Ovary (tissue), 9 donors: Measurements from ENCODE around the gene WWTR1. TPM values are rescaled to one million over a fixed set of nuclear protein-coding genes. Genes with fewer than 3 reads are reported as not detected.
A peak's percentile ranks its signal among the peaks of the same experiment; 100 is the strongest.

Source experiments
- DNase-seq, 5 donors: peaks; one replicate each; pipeline ENCODE4 v3.0.0-alpha.2; 2019 to 2020
- H3K27ac ChIP-seq, 2 donors: fragments of 200-600 bp; one replicate each; pipeline versions ENCODE4 v1.5.1 to v1.8.0; 2019 to 2022
- H3K27me3 ChIP-seq: fragments of 200-600 bp; one replicate; pipeline ENCODE4 v1.8.0; 2022
- H3K36me3 ChIP-seq: fragments of 200-600 bp; sonication (generic); one replicate; pipeline ENCODE4 v1.5.1; 2019
- H3K4me1 ChIP-seq: one replicate; pipeline ENCODE4 v1.8.1; 2013; ENCODE audit warnings: mild to moderate bottlenecking, moderate library complexity; ENCODE audit not compliant: insufficient read depth
- H3K4me3 ChIP-seq: fragments of 200-600 bp; sonication (generic); one replicate; pipeline ENCODE4 v1.5.1; 2017
- H3K9me3 ChIP-seq, 2 donors: fragments of 200-600 bp in 1 of 2; sonication (generic) in 1 of 2; one replicate each; pipeline versions ENCODE4 v1.5.1 to v1.8.1; 2013 to 2019; ENCODE audit warnings: mild to moderate bottlenecking in 1 of 2, moderate library complexity in 1 of 2
- EP300 ChIP-seq: sonication (generic); formaldehyde crosslinking; IDR thresholded peaks from one replicate; pipeline ENCODE4 v1.6.1; 2017; ENCODE audit warnings: antibody characterized with exemption
- POLR2A ChIP-seq: fragments of 450-650 bp; IDR thresholded peaks from one replicate; pipeline ENCODE4 v1.6.1; 2017; ENCODE audit warnings: antibody characterized with exemption, mild to moderate bottlenecking, moderate library complexity
- WGBS, 3 donors: extraction: QIAGEN DNeasy Blood & Tissue Kit in 1 of 3; methylation state at CpG; one replicate each; pipeline versions ENCODE4 v1.1.5 to v1.1.7; 2013 to 2017; 5-methylcytosine and 5-hydroxymethylcytosine counted together
- intact Hi-C, 4 donors: fragments of 100-400 bp; cut with DNase I; formaldehyde crosslinking; loops; one replicate each; pipeline versions ENCODE4 v1.11.0 to v1.15.1; 2022 to 2023
- polyA plus RNA-seq, 2 donors: library from polyadenylated mRNA; stranded (reverse); fragments of 200-250 nt in 1 of 2; fragments of 350-450 nt in 1 of 2; fragmentation: Illumina TruSeq in 1 of 2; extraction: RNeasy Lipid Tissue Mini Kit (QIAGEN cat#74804) in 1 of 2; gene quantifications; one replicate each; pipeline ENCODE4 v1.2.3, GENCODE V29; 2013 to 2014
- total RNA-seq, 7 donors: library from RNA; depleted of rRNA in 2 of 7; stranded (reverse); fragments of >200 nt in 2 of 7; fragmentation: NEBNext Ultra II Directional in 3 of 7; extraction: Animal tissue kit (Norgen Biotek cat#: 25700) in 3 of 7; gene quantifications; one replicate each; pipeline versions ENCODE4 v1.1.0 to v1.2.4, GENCODE V29; 2016 to 2023
- TF ChIP-seq, protein P1 (sequence below), 3 donors: fragments of 450-650 bp in 2 of 3; fragments of 200-600 bp in 1 of 3; IDR thresholded peaks; one replicate each; pipeline versions ENCODE4 v1.5.1 to v1.8.0; 2016 to 2022; ENCODE audit warnings: antibody characterized with exemption in 3 of 3, mild to moderate bottlenecking in 1 of 3
- donor health status: DM: no; HTN: no; CAD: no; lungs with moderate emphysema.
- donor health status: DM: no; HTN: no; CAD: no.
- donor health status: Bipolar disorder and iron deficiency.
- donor health status: DM: yes; HTN: yes; CAD: no.
- donor health status: DM: no; HTN: no; CAD: no.
- donor health status: DM: yes; HTN: yes; CAD: no.

The WWTR1 gene
- total and polyA plus RNA-seq, 9 donors = 65.4 to 160 (median 96.4) TPM

GRCh38 chr3:149596134-149596770 is 61.6 kb downstream of the WWTR1 start:
- no peaks in the 10 kb centered on the region for H3K9me3 ChIP-seq
- TF ChIP-seq EP300 = no peak
- no peak for TF ChIP-seq POLR2A
- TF ChIP-seq, protein P1, sequence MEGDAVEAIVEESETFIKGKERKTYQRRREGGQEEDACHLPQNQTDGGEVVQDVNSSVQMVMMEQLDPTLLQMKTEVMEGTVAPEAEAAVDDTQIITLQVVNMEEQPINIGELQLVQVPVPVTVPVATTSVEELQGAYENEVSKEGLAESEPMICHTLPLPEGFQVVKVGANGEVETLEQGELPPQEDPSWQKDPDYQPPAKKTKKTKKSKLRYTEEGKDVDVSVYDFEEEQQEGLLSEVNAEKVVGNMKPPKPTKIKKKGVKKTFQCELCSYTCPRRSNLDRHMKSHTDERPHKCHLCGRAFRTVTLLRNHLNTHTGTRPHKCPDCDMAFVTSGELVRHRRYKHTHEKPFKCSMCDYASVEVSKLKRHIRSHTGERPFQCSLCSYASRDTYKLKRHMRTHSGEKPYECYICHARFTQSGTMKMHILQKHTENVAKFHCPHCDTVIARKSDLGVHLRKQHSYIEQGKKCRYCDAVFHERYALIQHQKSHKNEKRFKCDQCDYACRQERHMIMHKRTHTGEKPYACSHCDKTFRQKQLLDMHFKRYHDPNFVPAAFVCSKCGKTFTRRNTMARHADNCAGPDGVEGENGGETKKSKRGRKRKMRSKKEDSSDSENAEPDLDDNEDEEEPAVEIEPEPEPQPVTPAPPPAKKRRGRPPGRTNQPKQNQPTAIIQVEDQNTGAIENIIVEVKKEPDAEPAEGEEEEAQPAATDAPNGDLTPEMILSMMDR (IDR thresholded peaks at IDR 0.05) = no peak
- no peaks in the 10 kb centered on the region for H3K27me3 ChIP-seq
- peaks cover 13% of the 10 kb centered on the region for H3K4me1 ChIP-seq
- H3K36me3 ChIP-seq = no peaks in the 10 kb centered on the region
- WGBS, 3 donors = 88 to 93% (median 92%) methylated on average over 6 of the region's 6 CpGs
- no peak overlapping the region for H3K4me3 ChIP-seq
- DNase-seq = no peak
- intact Hi-C loops = loop anchor here in 1 of 4 donors (10.0 kb wide), 1 partner anchor 61 kb away; no protein-coding TSS in a partner anchor
- no peak overlapping the region for H3K27ac ChIP-seq

- intact Hi-C loops = loop anchor here in 1 of 4 donors (10.0 kb wide), 1 partner anchor 59 kb away; no protein-coding TSS in a partner anchor
- no peaks in the 10 kb centered on the region for H3K9me3 ChIP-seq
- peak overlapping the region in 1 of 2 donors; percentile 48 for H3K27ac ChIP-seq
- no peaks in the 10 kb centered on the region for H3K36me3 ChIP-seq
- no peak for DNase-seq
- H3K4me3 ChIP-seq = no peak overlapping the region
- H3K27me3 ChIP-seq = no peaks in the 10 kb centered on the region
- TF ChIP-seq POLR2A (no peak), EP300 (no peak)
- TF ChIP-seq, protein P1 (IDR thresholded peaks at IDR 0.05) = no peak
- WGBS, 3 donors = 74 to 83% (median 76%) methylated on average over 8 of the region's 8 CpGs
- peaks cover 15% of the 10 kb centered on the region for H3K4me1 ChIP-seq
Observed at GRCh38 chr3:149593418-149594160, 64.2 kb downstream of the WWTR1 start.

- H3K27ac ChIP-seq = peak overlapping the region in 1 of 2 donors; percentile 48
- peaks cover 13% of the 10 kb centered on the region for H3K4me1 ChIP-seq
- intact Hi-C loops = loop anchor here in 1 of 4 donors (10.0 kb wide), 1 partner anchor 58 kb away; no protein-coding TSS in a partner anchor
Observed at GRCh38 chr3:149592758-149593240, 65.0 kb downstream of the WWTR1 start.

More at GRCh38 chr3:149592758-149593240, 65.0 kb downstream of the WWTR1 start:
- no peak overlapping the region for H3K4me3 ChIP-seq
- peak; percentile 53 to 65 (median 61) for DNase-seq
- 26 to 58% (median 29%) methylated on average over 9 of the region's 9 CpGs for WGBS, 3 donors
- H3K36me3 ChIP-seq = no peaks in the 10 kb centered on the region
- H3K27me3 ChIP-seq = no peaks in the 10 kb centered on the region
- no peaks in the 10 kb centered on the region for H3K9me3 ChIP-seq
- TF ChIP-seq POLR2A (no peak), EP300 (no peak)
- TF ChIP-seq, protein P1 (IDR thresholded peaks at IDR 0.05) = no peak
